Erythroblast (primary cell): ENCODE measurements around the gene MAP7D2.

Experiments used
- GATA1 ChIP-seq: IDR thresholded peaks from 2 replicates; pipeline ENCODE4 v1.6.1; 2011; ENCODE audit warnings: low read depth, mild to moderate bottlenecking, control low read depth, low read length, moderate library complexity
- POLR2A ChIP-seq: IDR thresholded peaks from 2 replicates; pipeline ENCODE4 v1.6.1; 2011; ENCODE audit warnings: mild to moderate bottlenecking, low read length

DNA sequence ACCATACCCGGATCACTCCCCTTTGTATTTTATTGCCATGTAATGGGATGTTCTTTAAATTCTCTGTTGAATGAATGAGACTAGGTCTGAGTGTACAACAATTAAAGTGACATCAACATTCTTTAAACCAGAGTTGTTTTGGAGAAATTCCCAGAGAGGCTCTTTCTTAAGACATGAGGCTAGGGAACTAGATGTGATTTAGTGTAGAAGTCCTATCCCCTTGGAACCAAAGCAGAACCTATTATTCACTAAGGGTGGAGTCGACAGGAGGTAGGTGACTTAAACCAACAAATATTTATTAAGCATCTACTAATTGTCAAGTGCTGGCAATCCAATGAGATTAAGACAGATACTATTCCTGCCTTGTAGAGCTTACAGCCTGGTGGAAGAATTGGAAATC is 23.3 kb upstream of the MAP7D2 start:
- no peak for TF ChIP-seq POLR2A
- no peak for TF ChIP-seq GATA1
